ENCODE results near the gene VMAC. TPM values are rescaled to one million over a fixed set of nuclear protein-coding genes. Genes with fewer than 3 reads are reported as not detected.
A peak's percentile ranks its signal among the peaks of the same experiment; 100 is the strongest.

VMAC gene
- polyA plus RNA-seq, 3 donors from 2014 or later, result 2.2 to 6.5 (median 5.2) TPM

- H3K9me3 Mint-ChIP-seq, result peaks cover 0 to 3% (median 0%) of the 10 kb centered on the region in 6 donors
- H3K4me1 Mint-ChIP-seq, result peaks cover 0 to 11% of the 10 kb centered on the region in 2 donors
- H3K27me3 Mint-ChIP-seq (ENCODE audit: low read depth in 3 of 3), result peaks cover 0 to 2% (median 2%) of the 10 kb centered on the region in 3 donors
- peaks cover 0 to 6% (median 4%) of the 10 kb centered on the region in 3 donors for H3K36me3 Mint-ChIP-seq
- no peak overlapping the region for H3K4me3 Mint-ChIP-seq
- no peak for DNase-seq
- H3K27ac Mint-ChIP-seq, result no peak overlapping the region
Observed at GRCh38 chr19:5934069-5934401, 29.4 kb downstream of the VMAC start.

- no peak overlapping the region for H3K27ac Mint-ChIP-seq
- peaks cover 0 to 3% (median 0%) of the 10 kb centered on the region in 6 donors for H3K9me3 Mint-ChIP-seq
- H3K27me3 Mint-ChIP-seq (ENCODE audit: low read depth in 3 of 3), result peaks cover 0 to 2% (median 2%) of the 10 kb centered on the region in 3 donors
- peaks cover 2 to 11% of the 10 kb centered on the region in 2 donors for H3K4me1 Mint-ChIP-seq
- H3K4me3 Mint-ChIP-seq, result no peak overlapping the region
- no peak for DNase-seq
- peaks cover 0 to 9% (median 4%) of the 10 kb centered on the region in 3 donors for H3K36me3 Mint-ChIP-seq
Observed at GRCh38 chr19:5934774-5935472, 30.3 kb downstream of the VMAC start.

DNA sequence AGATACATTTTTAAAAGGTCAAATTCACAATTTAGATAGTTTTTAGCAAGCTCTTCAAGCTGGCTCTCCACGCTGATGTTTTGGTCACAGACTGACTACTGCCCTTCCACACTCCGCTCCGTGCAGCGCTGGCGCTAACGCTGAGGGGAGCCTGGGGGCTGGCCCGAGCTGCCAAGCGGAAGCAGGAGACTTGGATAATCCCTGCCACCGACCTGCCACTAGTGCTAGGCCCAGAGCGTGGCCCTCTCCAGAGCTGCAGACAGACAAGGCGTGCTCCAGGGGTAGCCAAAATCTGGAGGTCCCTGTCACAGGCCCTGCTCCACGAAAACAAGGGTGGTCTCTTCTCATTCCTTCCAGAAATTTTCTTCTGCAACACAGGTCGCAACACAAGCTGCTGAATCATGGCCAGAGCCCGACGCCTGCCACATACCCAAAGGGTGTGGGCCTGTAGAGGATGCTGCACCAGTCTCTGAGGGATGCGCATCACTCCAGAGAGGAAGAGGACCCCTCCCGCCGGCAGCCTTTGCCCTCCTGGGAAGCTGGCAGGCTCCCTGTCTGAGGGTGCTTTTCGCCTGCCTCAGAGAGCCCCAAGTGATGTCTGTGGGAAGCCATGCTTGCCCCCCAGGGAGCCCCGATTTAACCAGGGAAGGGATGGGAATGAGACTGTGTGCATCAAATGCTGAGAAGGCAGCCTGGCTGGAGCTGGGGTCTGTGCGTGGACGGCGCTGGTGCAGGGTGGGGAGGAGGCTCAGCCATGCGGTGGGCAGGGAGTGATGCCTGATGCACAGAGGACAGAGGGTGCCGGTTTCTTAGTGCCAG lies 31.0 kb downstream of the VMAC start:
- no peak for DNase-seq
- Mint-ChIP-seq H3K4me3 (no peak overlapping the region), H3K4me1 (peaks cover 2 to 11% of the 10 kb centered on the region in 2 donors), H3K27ac (no peak overlapping the region), H3K9me3 (peaks cover 0 to 3% (median 0%) of the 10 kb centered on the region in 6 donors), H3K36me3 (peaks cover 0 to 9% (median 4%) of the 10 kb centered on the region in 3 donors), H3K27me3 (ENCODE audit: low read depth in 3 of 3) (peaks cover 0 to 2% (median 2%) of the 10 kb centered on the region in 3 donors)

DNA sequence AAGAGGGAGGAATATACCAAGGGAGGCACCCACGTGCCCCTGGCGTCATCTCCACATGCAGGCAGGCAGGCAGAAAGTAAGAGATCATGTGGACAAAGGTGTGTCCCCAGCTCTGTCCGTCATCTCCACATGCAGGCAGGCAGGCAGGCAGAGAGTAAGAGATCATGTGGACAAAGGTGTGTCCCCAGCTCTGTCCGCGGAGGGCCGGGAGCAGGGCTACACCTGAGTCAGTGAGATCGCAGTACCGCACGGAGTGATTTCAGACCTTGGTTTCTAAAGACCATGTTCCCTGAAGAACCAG lies 31.6 kb downstream of the VMAC start:
- Mint-ChIP-seq H3K4me1 (peaks cover 2 to 11% of the 10 kb centered on the region in 2 donors), H3K4me3 (no peak overlapping the region), H3K27ac (no peak overlapping the region), H3K27me3 (ENCODE audit: low read depth in 3 of 3) (peaks cover 0 to 6% (median 2%) of the 10 kb centered on the region in 3 donors), H3K36me3 (peaks cover 0 to 7% (median 4%) of the 10 kb centered on the region in 3 donors), H3K9me3 (peaks cover 0 to 3% (median 0%) of the 10 kb centered on the region in 6 donors)
- no peak for DNase-seq

GRCh38 chr19:5937550-5937949 lies 32.9 kb downstream of the VMAC start:
- peak overlapping the region in 1 of 6 donors; percentile 51 for H3K27ac Mint-ChIP-seq
- H3K36me3 Mint-ChIP-seq, result peaks cover 0 to 6% (median 4%) of the 10 kb centered on the region in 3 donors
- H3K4me3 Mint-ChIP-seq, result no peak overlapping the region
- peaks cover 0 to 6% (median 2%) of the 10 kb centered on the region in 3 donors for H3K27me3 Mint-ChIP-seq (ENCODE audit: low read depth in 3 of 3)
- no peak for DNase-seq
- peaks cover 4 to 16% of the 10 kb centered on the region in 2 donors for H3K4me1 Mint-ChIP-seq
- H3K9me3 Mint-ChIP-seq, result peaks cover 0 to 3% (median 0%) of the 10 kb centered on the region in 6 donors

GRCh38 chr19:5940260-5941208 lies 35.9 kb downstream of the VMAC start:
- Mint-ChIP-seq H3K36me3 (peaks cover 0 to 6% (median 2%) of the 10 kb centered on the region in 3 donors), H3K27ac (no peak overlapping the region), H3K4me1 (peaks cover 21 to 42% of the 10 kb centered on the region in 2 donors), H3K4me3 (no peak overlapping the region), H3K27me3 (ENCODE audit: low read depth in 3 of 3) (peaks cover 2 to 4% (median 3%) of the 10 kb centered on the region in 3 donors), H3K9me3 (no peaks in the 10 kb centered on the region)
- no peak for DNase-seq

DNA sequence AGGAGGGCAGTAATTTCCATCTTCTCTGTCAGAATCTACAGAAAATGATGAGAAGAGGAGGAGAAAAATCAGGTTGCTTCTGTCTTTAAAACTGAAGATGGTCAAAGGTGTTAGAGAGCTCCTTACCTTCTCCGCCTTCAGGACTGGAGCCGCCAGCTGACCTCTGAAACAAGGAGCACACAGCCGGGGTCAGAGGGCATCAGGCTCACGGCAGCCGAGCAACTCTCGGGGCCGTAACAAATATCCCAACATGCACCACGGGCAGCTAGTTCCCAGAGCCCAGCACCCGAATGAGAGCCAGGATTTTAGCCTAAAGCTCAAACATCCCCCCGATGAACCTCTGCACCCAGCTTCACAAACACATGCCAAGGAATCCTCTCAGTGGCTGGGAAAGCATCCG lies 37.0 kb downstream of the VMAC start:
- H3K27ac Mint-ChIP-seq, result peak overlapping the region in 2 of 6 donors; percentile 30 to 34
- peaks cover 0 to 6% (median 0%) of the 10 kb centered on the region in 3 donors for H3K36me3 Mint-ChIP-seq
- H3K4me1 Mint-ChIP-seq, result peaks cover 26 to 48% of the 10 kb centered on the region in 2 donors
- no peaks in the 10 kb centered on the region for H3K9me3 Mint-ChIP-seq
- peaks cover 2 to 7% (median 3%) of the 10 kb centered on the region in 3 donors for H3K27me3 Mint-ChIP-seq (ENCODE audit: low read depth in 3 of 3)
- DNase-seq, result no peak
- H3K4me3 Mint-ChIP-seq, result no peak overlapping the region

DNA sequence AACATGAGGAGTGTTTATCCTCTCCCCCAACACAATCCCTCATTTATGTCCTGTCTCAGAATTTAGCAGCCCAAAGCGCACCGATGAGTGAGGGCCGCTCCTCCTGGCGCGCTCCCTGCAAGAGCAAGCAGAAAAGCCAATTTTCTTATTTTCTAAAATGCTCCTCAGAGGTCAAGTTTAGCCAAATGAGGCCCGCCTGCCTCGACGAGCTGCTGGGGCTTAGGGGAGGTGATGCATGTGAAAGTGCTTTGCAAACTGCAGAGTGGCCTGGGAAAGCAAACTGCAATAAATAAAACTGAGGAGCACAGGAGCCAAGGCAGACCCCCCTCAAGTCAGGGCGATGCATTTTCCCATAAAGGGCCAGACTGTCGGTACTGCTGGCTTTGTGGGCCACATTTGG lies 38.4 kb downstream of the VMAC start:
- H3K27me3 Mint-ChIP-seq (ENCODE audit: low read depth in 3 of 3), result peaks cover 0 to 7% (median 3%) of the 10 kb centered on the region in 3 donors
- no peak overlapping the region for H3K4me3 Mint-ChIP-seq
- H3K4me1 Mint-ChIP-seq, result peaks cover 32 to 47% of the 10 kb centered on the region in 2 donors

GRCh38 chr19:5943623-5944022 lies 39.0 kb downstream of the VMAC start:
- peak overlapping the region in 2 of 6 donors; percentile 24 to 30 for H3K27ac Mint-ChIP-seq
- H3K36me3 Mint-ChIP-seq, result peaks cover 0 to 3% (median 0%) of the 10 kb centered on the region in 3 donors
- DNase-seq, result no peak
- H3K9me3 Mint-ChIP-seq, result no peaks in the 10 kb centered on the region
- no peak overlapping the region for H3K4me3 Mint-ChIP-seq
- peaks cover 35 to 52% of the 10 kb centered on the region in 2 donors for H3K4me1 Mint-ChIP-seq
- H3K27me3 Mint-ChIP-seq (ENCODE audit: low read depth in 3 of 3), result peaks cover 0 to 7% (median 3%) of the 10 kb centered on the region in 3 donors

More for the DNA sequence above, 38.4 kb downstream of the VMAC start:
- peak overlapping the region in 1 of 6 donors; percentile 58 for H3K27ac Mint-ChIP-seq
- peaks cover 0 to 3% (median 0%) of the 10 kb centered on the region in 3 donors for H3K36me3 Mint-ChIP-seq
- H3K9me3 Mint-ChIP-seq, result no peaks in the 10 kb centered on the region
- DNase-seq, result no peak

GRCh38 chr19:5947435-5947834 lies 42.8 kb downstream of the VMAC start:
- Mint-ChIP-seq H3K27ac (peak overlapping the region in 4 of 6 donors; percentile 7 to 35 (median 12)), H3K9me3 (no peaks in the 10 kb centered on the region), H3K36me3 (no peaks in the 10 kb centered on the region), H3K4me1 (peaks cover 67 to 84% of the 10 kb centered on the region in 2 donors), H3K4me3 (no peak overlapping the region), H3K27me3 (ENCODE audit: low read depth in 3 of 3) (peaks cover 0 to 6% (median 2%) of the 10 kb centered on the region in 3 donors)
- DNase-seq, result no peak

GRCh38 chr19:5948752-5949564 lies 44.3 kb downstream of the VMAC start:
- DNase-seq, result no peak
- no peaks in the 10 kb centered on the region for H3K36me3 Mint-ChIP-seq
- peaks cover 0 to 7% (median 2%) of the 10 kb centered on the region in 3 donors for H3K27me3 Mint-ChIP-seq (ENCODE audit: low read depth in 3 of 3)
- H3K9me3 Mint-ChIP-seq, result no peaks in the 10 kb centered on the region
- H3K27ac Mint-ChIP-seq, result peak overlapping the region in 5 of 6 donors; percentile 4 to 79 (median 51)
- H3K4me1 Mint-ChIP-seq, result peaks cover 72 to 89% of the 10 kb centered on the region in 2 donors
- no peak overlapping the region for H3K4me3 Mint-ChIP-seq

DNA sequence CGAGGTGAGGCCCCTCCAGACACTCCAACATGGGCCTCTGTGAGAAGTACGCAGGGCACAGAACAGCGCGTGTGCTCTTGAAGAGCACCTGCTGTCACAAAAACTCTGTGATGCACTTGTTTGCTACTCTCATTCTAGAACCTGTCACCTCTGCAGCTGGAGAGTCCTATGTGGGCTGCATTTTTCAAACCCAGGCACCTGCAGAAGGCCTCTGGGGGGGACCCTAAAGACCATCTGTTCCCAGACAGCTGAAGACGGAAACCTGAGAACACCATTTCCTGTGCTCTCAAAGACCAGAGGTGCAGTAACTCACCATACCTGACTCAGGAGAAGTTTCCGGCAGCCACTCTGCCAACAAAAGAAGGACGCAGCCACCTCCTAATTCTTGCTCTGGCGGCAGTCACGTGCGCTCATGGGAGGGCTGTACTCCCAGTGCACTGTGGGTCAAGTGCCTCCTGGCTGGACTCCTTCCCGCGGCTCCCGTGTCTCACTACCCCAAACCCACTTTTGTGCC lies 45.2 kb downstream of the VMAC start:
- Mint-ChIP-seq H3K4me3 (no peak overlapping the region), H3K9me3 (no peaks in the 10 kb centered on the region), H3K27ac (peak overlapping the region in 4 of 6 donors; percentile 3 to 47 (median 13)), H3K36me3 (no peaks in the 10 kb centered on the region), H3K27me3 (ENCODE audit: low read depth in 3 of 3) (peaks cover 0 to 6% (median 2%) of the 10 kb centered on the region in 3 donors), H3K4me1 (peaks cover 78 to 90% of the 10 kb centered on the region in 2 donors)
- no peak for DNase-seq

All from immature natural killer cell (primary cell).